WTC11 (cell line): Measurements from ENCODE around the gene BTBD1. TPM values are rescaled to one million over a fixed set of nuclear protein-coding genes. Genes with fewer than 3 reads are reported as not detected.

ENCODE experiments used
- ATAC-seq: fragments of 200-7000 bp; cut with Tn5 transposase; 2 replicates; pipeline ENCODE4 v1.10.0; 2021; ENCODE audit warnings: mild to moderate bottlenecking, moderate library complexity
- CTCF ChIA-PET: fragments of 300-600 bp; sonication (Branson Sonifier 250); formaldehyde crosslinking; loops from one replicate; lab custom pipeline; 2021; ENCODE audit warnings: antibody characterized with exemption; lab: Charles Lee
- POLR2A ChIA-PET: fragments of 350-600 bp; sonication (Branson Sonifier 250); formaldehyde crosslinking; loops from one replicate; lab custom pipeline; 2021; ENCODE audit warnings: antibody characterized with exemption; lab: Charles Lee
- DNase-seq: peaks from one replicate; pipeline ENCODE4 v3.0.0; 2021; ENCODE audit warnings: low spot score
- H3K27ac Mint-ChIP-seq: 2 replicates; pipeline ENCODE4 v1.8.0; 2021; ENCODE audit warnings: mixed read lengths
- H3K27me3 Mint-ChIP-seq: 2 replicates; pipeline ENCODE4 v1.8.0; 2021; ENCODE audit warnings: low read depth, mild to moderate bottlenecking, moderate library complexity, mixed read lengths
- H3K36me3 Mint-ChIP-seq: 2 replicates; pipeline ENCODE4 v1.8.0; 2021; ENCODE audit warnings: mixed read lengths
- H3K4me1 Mint-ChIP-seq: 2 replicates; pipeline ENCODE4 v1.8.0; 2022; ENCODE audit warnings: mixed read lengths
- H3K4me3 Mint-ChIP-seq: 2 replicates; pipeline ENCODE4 v1.8.0; 2021; ENCODE audit warnings: mild to moderate bottlenecking, moderate library complexity, mixed read lengths
- H3K9me3 Mint-ChIP-seq: 2 replicates; pipeline ENCODE4 v1.8.0; 2021; ENCODE audit warnings: mixed read lengths
- AFF4 ChIP-seq: sonication (generic); formaldehyde crosslinking; IDR thresholded peaks from 2 replicates; pipeline ENCODE4 v1.8.1; 2023; ENCODE audit warnings: mild to moderate bottlenecking, missing genetic modification reagents, borderline replicate concordance
- ATF1 ChIP-seq: sonication (generic); formaldehyde crosslinking; IDR thresholded peaks from 2 replicates; pipeline ENCODE4 v1.8.1; 2023; ENCODE audit warnings: mild to moderate bottlenecking, moderate library complexity, missing genetic modification reagents
- CREM ChIP-seq: sonication (generic); formaldehyde crosslinking; IDR thresholded peaks from 2 replicates; pipeline ENCODE4 v1.8.1; 2022; ENCODE audit warnings: mild to moderate bottlenecking, missing genetic modification reagents, moderate library complexity
- E2F1 ChIP-seq: sonication (generic); formaldehyde crosslinking; IDR thresholded peaks from 2 replicates; pipeline ENCODE4 v1.8.0; 2022; ENCODE audit warnings: mild to moderate bottlenecking, missing genetic modification reagents
- E2F5 ChIP-seq: sonication (generic); formaldehyde crosslinking; IDR thresholded peaks from 2 replicates; pipeline ENCODE4 v1.8.1; 2022; ENCODE audit warnings: mild to moderate bottlenecking, moderate library complexity, missing genetic modification reagents
- FOXJ3 ChIP-seq: sonication (generic); formaldehyde crosslinking; IDR thresholded peaks from 2 replicates; pipeline ENCODE4 v1.9.0; 2021; ENCODE audit warnings: missing genetic modification reagents, mild to moderate bottlenecking, borderline replicate concordance
- FOXK1 ChIP-seq: sonication (generic); formaldehyde crosslinking; IDR thresholded peaks from 2 replicates; pipeline ENCODE4 v1.8.0; 2022; ENCODE audit warnings: mild to moderate bottlenecking, moderate library complexity, missing genetic modification reagents
- FOXP1 ChIP-seq: sonication (generic); formaldehyde crosslinking; IDR thresholded peaks from 2 replicates; pipeline ENCODE4 v1.8.0; 2022; ENCODE audit warnings: missing genetic modification reagents, mild to moderate bottlenecking, moderate library complexity, borderline replicate concordance
- FOXP4 ChIP-seq: sonication (generic); formaldehyde crosslinking; IDR thresholded peaks from 2 replicates; pipeline ENCODE4 v1.8.0; 2022; ENCODE audit warnings: mild to moderate bottlenecking, missing genetic modification reagents
- GABPB1 ChIP-seq: sonication (generic); formaldehyde crosslinking; IDR thresholded peaks from 2 replicates; pipeline ENCODE4 v1.8.1; 2023; ENCODE audit warnings: mild to moderate bottlenecking, missing genetic modification reagents
- HMGA2 ChIP-seq: fragments of 250-450 bp; sonication (Bioruptor Pico); IDR thresholded peaks from 2 replicates; pipeline ENCODE4 v1.4.0; 2021; ENCODE audit warnings: mild to moderate bottlenecking, moderate library complexity
- IRF2 ChIP-seq: sonication (generic); formaldehyde crosslinking; IDR thresholded peaks from 2 replicates; pipeline ENCODE4 v1.8.0; 2022; ENCODE audit warnings: low read depth, missing genetic modification reagents, borderline replicate concordance
- JUN ChIP-seq: sonication (generic); formaldehyde crosslinking; IDR thresholded peaks from 2 replicates; pipeline ENCODE4 v1.8.0; 2023; ENCODE audit warnings: mild to moderate bottlenecking, missing genetic modification reagents
- MAX ChIP-seq: sonication (generic); formaldehyde crosslinking; IDR thresholded peaks from 2 replicates; pipeline ENCODE4 v1.8.0; 2022; ENCODE audit warnings: mild to moderate bottlenecking, missing genetic modification reagents
- MXD4 ChIP-seq: fragments of 250-450 bp; sonication (Bioruptor Pico); IDR thresholded peaks from 2 replicates; pipeline ENCODE4 v1.8.0; 2021; ENCODE audit warnings: mild to moderate bottlenecking, moderate library complexity, borderline replicate concordance
- NR1H2 ChIP-seq: sonication (generic); formaldehyde crosslinking; IDR thresholded peaks from 2 replicates; pipeline ENCODE4 v1.9.0; 2021; ENCODE audit warnings: mild to moderate bottlenecking, moderate library complexity, missing genetic modification reagents
- NR2C2 ChIP-seq: sonication (generic); formaldehyde crosslinking; IDR thresholded peaks from 2 replicates; pipeline ENCODE4 v1.8.0; 2022; ENCODE audit warnings: mild to moderate bottlenecking, missing genetic modification reagents
- PREB ChIP-seq: sonication (generic); formaldehyde crosslinking; IDR thresholded peaks from 2 replicates; pipeline ENCODE4 v1.8.1; 2022; ENCODE audit warnings: mild to moderate bottlenecking, missing genetic modification reagents, moderate library complexity, borderline replicate concordance
- PRRX2 ChIP-seq: fragments of 250-450 bp; sonication (Bioruptor Pico); IDR thresholded peaks from 2 replicates; pipeline ENCODE4 v1.8.0; 2021; ENCODE audit warnings: mild to moderate bottlenecking
- SMAD4 ChIP-seq: sonication (generic); formaldehyde crosslinking; IDR thresholded peaks from 2 replicates; pipeline ENCODE4 v1.8.0; 2022; ENCODE audit warnings: mild to moderate bottlenecking, missing genetic modification reagents
- SP1 ChIP-seq: sonication (generic); formaldehyde crosslinking; conservative IDR thresholded peaks from 2 replicates; pipeline ENCODE4 v1.8.1; 2022; ENCODE audit warnings: missing genetic modification reagents
- USF1 ChIP-seq: sonication (generic); formaldehyde crosslinking; IDR thresholded peaks from 2 replicates; pipeline ENCODE4 v1.8.0; 2022; ENCODE audit warnings: mild to moderate bottlenecking, missing genetic modification reagents
- ZBTB43 ChIP-seq: sonication (generic); formaldehyde crosslinking; IDR thresholded peaks from 2 replicates; pipeline ENCODE4 v1.8.1; 2023; ENCODE audit warnings: mild to moderate bottlenecking, missing genetic modification reagents
- ZNF219 ChIP-seq: sonication (generic); formaldehyde crosslinking; IDR thresholded peaks from 2 replicates; pipeline ENCODE4 v1.8.0; 2023; ENCODE audit warnings: missing genetic modification reagents, mild to moderate bottlenecking, borderline replicate concordance
- ZNF263 ChIP-seq: sonication (generic); formaldehyde crosslinking; IDR thresholded peaks from 2 replicates; pipeline ENCODE4 v1.8.1; 2022; ENCODE audit warnings: low read depth, mild to moderate bottlenecking, moderate library complexity, missing genetic modification reagents
- total RNA-seq: library from RNA; stranded (reverse); gene quantifications from 3 replicates; pipeline ENCODE4 v1.2.3, GENCODE V29; 2021

The BTBD1 gene
- total RNA-seq, 1 experiment from 2014 or later, result 39.6 TPM

GRCh38 chr15:82985688-82986441, 81.2 kb downstream of the BTBD1 start, which contains the start of gene RAMAC:
TSS of gene RAMAC (plus strand) at chr15:82986210. CDS start at chr15:82989019, 2,809 bp downstream.
- ChIA-PET CTCF (interaction anchor here (0.7 to 1.3 kb wide), 4 partner anchors 14 to 236 kb away, joined by 3 to 10 read pairs (median 4); no protein-coding TSS in a partner anchor), POLR2A (no interaction called here)
- Mint-ChIP-seq H3K36me3 (peaks cover 23% of the 10 kb centered on the region), H3K9me3 (peaks cover 13% of the 10 kb centered on the region), H3K4me1 (peaks cover 15% of the 10 kb centered on the region), H3K27ac (peak within 1 kb of the TSS; percentile 86), H3K4me3 (peak within 1 kb of the TSS; percentile 94), H3K27me3 (peaks cover 21% of the 10 kb centered on the region)
- ATAC-seq (peak; percentile 94), DNase-seq (peak; percentile 80)
- TF ChIP-seq GABPB1 (CRISPR knock-in tag) (peak; percentile 35), USF1 (CRISPR knock-in tag) (peak; percentile 83), MXD4 (CRISPR knock-in tag) (no peak), PREB (0 out of 2 replicates have a peak, but pooled peaks have one; percentile 40), IRF2 (CRISPR knock-in tag) (0 out of 2 replicates have a peak, but pooled peaks have one; percentile 26), PRRX2 (CRISPR knock-in tag) (no peak), FOXP4 (CRISPR knock-in tag) (peak; percentile 76; the same call in 1 of the 2 replicates), ZNF219 (CRISPR knock-in tag) (no peak), NR2C2 (peak; percentile 70), HMGA2 (CRISPR knock-in tag) (no peak), ZBTB43 (CRISPR knock-in tag) (peak; percentile 92), FOXP1 (peak; percentile 95), NR1H2 (CRISPR knock-in tag) (peak; percentile 87), SMAD4 (CRISPR knock-in tag) (peak; percentile 72; the same call in 1 of the 2 replicates), FOXK1 (peak; percentile 76), CREM (CRISPR knock-in tag) (peak; percentile 78), ATF1 (CRISPR knock-in tag) (0 out of 2 replicates have a peak, but pooled peaks have one; percentile 30), AFF4 (no peak), ZNF263 (CRISPR knock-in tag) (peak; percentile 47; the same call in 1 of the 2 replicates), E2F5 (CRISPR knock-in tag) (peak; percentile 78), E2F1 (peak; percentile 70; the same call in 1 of the 2 replicates), FOXJ3 (0 out of 2 replicates have a peak, but pooled peaks have one; percentile 77), SP1 (CRISPR knock-in tag) (peak; percentile 55), JUN (0 out of 2 replicates have a peak, but pooled peaks have one; percentile 57), MAX (peak; percentile 99)
